H9 (cell line): Measurements from ENCODE around the gene TMEM250. TPM values are rescaled to one million over a fixed set of nuclear protein-coding genes. Genes with fewer than 3 reads are reported as not detected.

Source experiments
- DNase-seq: peaks from one replicate; pipeline ENCODE4 v3.0.0-alpha.2; 2017
- H2AFZ ChIP-seq: one replicate; pipeline ENCODE4 v1.6.1; 2013; ENCODE audit warnings: mild to moderate bottlenecking, low read length, control low read depth, moderate library complexity
- H2AK5ac ChIP-seq: 2 replicates; pipeline ENCODE4 v1.6.1; 2013; ENCODE audit warnings: low read length, control low read depth, mixed read lengths; ENCODE audit not compliant: insufficient read length
- H2BK120ac ChIP-seq: one replicate; pipeline ENCODE4 v1.6.1; 2013; ENCODE audit warnings: low read depth, mild to moderate bottlenecking, low read length, control low read depth, inconsistent platforms; ENCODE audit not compliant: poor library complexity, severe bottlenecking
- H2BK12ac ChIP-seq: 2 replicates; pipeline ENCODE4 v1.6.1; 2013; ENCODE audit warnings: low read length, control low read depth, mixed read lengths, low read depth; ENCODE audit not compliant: insufficient read length
- H2BK15ac ChIP-seq: 2 replicates; pipeline ENCODE4 v1.6.1; 2013; ENCODE audit warnings: low read depth, low read length, control low read depth
- H2BK20ac ChIP-seq: one replicate; pipeline ENCODE4 v1.6.1; 2013; ENCODE audit warnings: low read depth, mild to moderate bottlenecking, low read length, control low read depth, inconsistent platforms; ENCODE audit not compliant: poor library complexity, severe bottlenecking
- H2BK5ac ChIP-seq: 2 replicates; pipeline ENCODE4 v1.6.1; 2013; ENCODE audit warnings: low read length, control low read depth, mixed read lengths; ENCODE audit not compliant: insufficient read length
- H3K14ac ChIP-seq: 2 replicates; pipeline ENCODE4 v1.6.1; 2013; ENCODE audit warnings: low read length, control low read depth; ENCODE audit not compliant: insufficient read depth
- H3K18ac ChIP-seq: 2 replicates; pipeline ENCODE4 v1.6.1; 2013; ENCODE audit warnings: low read depth, mild to moderate bottlenecking, mixed read lengths, low read length, control low read depth; ENCODE audit not compliant: insufficient read length
- H3K23ac ChIP-seq: 2 replicates; pipeline ENCODE4 v1.6.1; 2013; ENCODE audit warnings: low read length, control low read depth, mixed read lengths, low read depth; ENCODE audit not compliant: insufficient read length
- H3K23me2 ChIP-seq: 2 replicates; pipeline ENCODE4 v1.6.1; 2013; ENCODE audit warnings: low read depth, mild to moderate bottlenecking, mixed read lengths, low read length, control low read depth; ENCODE audit not compliant: insufficient read length, poor library complexity, severe bottlenecking
- H3K27ac ChIP-seq: 2 replicates; pipeline ENCODE4 v1.5.1; 2013; ENCODE audit warnings: low read length, control low read depth, mixed read lengths, low read depth; ENCODE audit not compliant: insufficient read length
- H3K27me3 ChIP-seq: 2 replicates; pipeline ENCODE4 v1.6.1; 2013; ENCODE audit warnings: low read length, control low read depth, inconsistent platforms; ENCODE audit not compliant: insufficient read depth
- H3K4ac ChIP-seq: 2 replicates; pipeline ENCODE4 v1.6.1; 2013; ENCODE audit warnings: low read depth, mild to moderate bottlenecking, control low read depth, inconsistent platforms, low read length, moderate library complexity
- H3K4me1 ChIP-seq: 2 replicates; pipeline ENCODE4 v1.6.1; 2013; ENCODE audit warnings: low read length, control low read depth, inconsistent platforms; ENCODE audit not compliant: insufficient read depth
- H3K4me2 ChIP-seq: 2 replicates; pipeline ENCODE4 v1.6.1; 2013; ENCODE audit warnings: low read length, control low read depth, mixed read lengths; ENCODE audit not compliant: insufficient read length, insufficient read depth
- H3K56ac ChIP-seq: 2 replicates; pipeline ENCODE4 v1.6.1; 2013; ENCODE audit warnings: low read depth, mild to moderate bottlenecking, mixed read lengths, low read length, control low read depth; ENCODE audit not compliant: insufficient read length
- H3K79me1 ChIP-seq: 2 replicates; pipeline ENCODE4 v1.6.1; 2013; ENCODE audit warnings: low read depth, mild to moderate bottlenecking, moderate library complexity, low read length, control low read depth, inconsistent platforms; ENCODE audit not compliant: insufficient read depth, poor library complexity, severe bottlenecking
- H3K79me2 ChIP-seq: 2 replicates; pipeline ENCODE4 v1.6.1; 2013; ENCODE audit warnings: low read length, control low read depth, inconsistent platforms; ENCODE audit not compliant: insufficient read depth
- H3K9ac ChIP-seq: 2 replicates; pipeline ENCODE4 v1.6.1; 2013; ENCODE audit warnings: low read length, control low read depth, mixed read lengths; ENCODE audit not compliant: insufficient read length; ENCODE audit errors: extremely low read depth
- H3K9me3 ChIP-seq: one replicate; pipeline ENCODE4 v1.6.1; 2013; ENCODE audit warnings: low read depth, low read length, inconsistent platforms; ENCODE audit not compliant: control insufficient read depth
- H3T11ph ChIP-seq: one replicate; pipeline ENCODE4 v1.6.1; 2013; ENCODE audit warnings: mild to moderate bottlenecking, low read length, control low read depth, inconsistent platforms
- H4K20me1 ChIP-seq: one replicate; pipeline ENCODE4 v1.6.1; 2013; ENCODE audit not compliant: control insufficient read depth, insufficient read length, insufficient read depth
- H4K5ac ChIP-seq: 2 replicates; pipeline ENCODE4 v1.6.1; 2013; ENCODE audit warnings: low read depth, mild to moderate bottlenecking, mixed read lengths, low read length, control low read depth; ENCODE audit not compliant: insufficient read length
- H4K8ac ChIP-seq: replicated peaks from 2 replicates; pipeline ENCODE4 v1.6.1; 2013; ENCODE audit warnings: low read length, control low read depth, mixed read lengths, low read depth; ENCODE audit not compliant: insufficient read length
- H4K91ac ChIP-seq: 2 replicates; pipeline ENCODE4 v1.6.1; 2013; ENCODE audit warnings: low read depth, mild to moderate bottlenecking, moderate library complexity, mixed read lengths, low read length, control low read depth; ENCODE audit not compliant: insufficient read length
- H3K27ac Mint-ChIP-seq, 3 experiments: 2 replicates in 2 of 3; 3 replicates in 1 of 3; pipeline ENCODE4 v1.8.0; 2020 to 2021; ENCODE audit warnings: mixed read lengths in 3 of 3, mild to moderate bottlenecking in 1 of 3, moderate library complexity in 1 of 3
- H3K27me3 Mint-ChIP-seq: 2 replicates; pipeline ENCODE4 v1.8.0; 2021; ENCODE audit warnings: low read depth, mild to moderate bottlenecking, moderate library complexity, mixed read lengths
- H3K36me3 Mint-ChIP-seq, 3 experiments: 2 replicates in 2 of 3; 3 replicates in 1 of 3; pipeline ENCODE4 v1.8.0; 2020 to 2021; ENCODE audit warnings: low read depth in 3 of 3, mixed read lengths in 3 of 3; ENCODE audit not compliant: insufficient read depth in 1 of 3
- H3K4me1 Mint-ChIP-seq, 2 experiments: 2 replicates each; pipeline ENCODE4 v1.8.0; 2020; ENCODE audit warnings: mixed read lengths in 2 of 2
- H3K4me3 Mint-ChIP-seq, 2 experiments: 2 replicates in 1 of 2; 3 replicates in 1 of 2; pipeline ENCODE4 v1.8.0; 2020 to 2021; ENCODE audit warnings: mild to moderate bottlenecking in 2 of 2, mixed read lengths in 2 of 2, moderate library complexity in 1 of 2
- H3K9me3 Mint-ChIP-seq, 2 experiments: 2 replicates in 1 of 2; 3 replicates in 1 of 2; pipeline ENCODE4 v1.8.0; 2020; ENCODE audit warnings: mild to moderate bottlenecking in 2 of 2, mixed read lengths in 2 of 2, moderate library complexity in 1 of 2
- CTCF ChIP-seq: fragments of 200-600 bp; sonication (generic); conservative IDR thresholded peaks from 3 replicates; pipeline ENCODE4 v1.8.0; 2021; ENCODE audit warnings: antibody characterized with exemption, mild to moderate bottlenecking
- WGBS: extraction: QIAGEN DNeasy Blood & Tissue Kit; methylation state at CpG from one replicate; pipeline ENCODE4 v1.1.7; 2013; ENCODE audit warnings: missing lambda C conversion rate, low lambda C conversion rate, mixed read lengths; ENCODE audit not compliant: insufficient read length; ENCODE audit errors: extremely low coverage; 5-methylcytosine and 5-hydroxymethylcytosine counted together
- total RNA-seq: library from RNA; stranded (reverse); gene quantifications from 2 replicates; pipeline ENCODE4 v1.2.1, GENCODE V29; 2021

Gene TMEM250
- total RNA-seq, 1 experiment from 2014 or later, result 48.1 TPM

GRCh38 chr9:136127313-136127712 is 8.6 kb upstream of the TMEM250 start:
- H4K8ac ChIP-seq, result no peak overlapping the region
- H2BK15ac ChIP-seq, result no peak overlapping the region
- no peak overlapping the region for H3K23ac ChIP-seq
- Mint-ChIP-seq H3K27ac (no peak overlapping the region), H3K4me1 (peaks cover 7 to 17% of the 10 kb centered on the region in 2 experiments), H3K27me3 (peaks cover 21% of the 10 kb centered on the region), H3K9me3 (peaks cover 3 to 5% of the 10 kb centered on the region in 2 experiments; a peak in 3 of 5 replicates), H3K36me3 (no peaks in the 10 kb centered on the region; a peak in 1 of 7 replicates), H3K4me3 (no peak overlapping the region)
- no peak overlapping the region for H4K5ac ChIP-seq
- H3K56ac ChIP-seq, result no peak overlapping the region
- no CpG with 5 or more reads among the region's 18 CpGs for WGBS
- H3K79me1 ChIP-seq, result no peaks in the 10 kb centered on the region
- H3K9ac ChIP-seq, result no peak overlapping the region
- DNase-seq, result no peak
- no peaks in the 10 kb centered on the region for H3K27me3 ChIP-seq
- H4K91ac ChIP-seq, result no peak overlapping the region
- H3K27ac ChIP-seq, result no peak overlapping the region
- H3T11ph ChIP-seq, result no peak overlapping the region
- no peak overlapping the region for H2BK12ac ChIP-seq
- no peak overlapping the region for H2BK20ac ChIP-seq
- H3K9me3 ChIP-seq, result no peaks in the 10 kb centered on the region
- H3K4me2 ChIP-seq, result no peak overlapping the region
- H2AFZ ChIP-seq, result no peak overlapping the region
- no peak overlapping the region for H3K4ac ChIP-seq
- no peak overlapping the region for H3K18ac ChIP-seq
- H2AK5ac ChIP-seq, result no peak overlapping the region
- H3K14ac ChIP-seq, result no peak overlapping the region
- H3K4me1 ChIP-seq, result no peaks in the 10 kb centered on the region
- no peaks in the 10 kb centered on the region for H4K20me1 ChIP-seq
- TF ChIP-seq CTCF, result no peak
- no peak overlapping the region for H2BK5ac ChIP-seq
- H3K23me2 ChIP-seq, result no peaks in the 10 kb centered on the region
- H3K79me2 ChIP-seq, result no peaks in the 10 kb centered on the region
- no peak overlapping the region for H2BK120ac ChIP-seq
